Measurements from ENCODE around the gene DACH2. TPM values are rescaled to one million over a fixed set of nuclear protein-coding genes. Genes with fewer than 3 reads are reported as not detected.

Gene DACH2
- polyA plus RNA-seq, 3 donors = not detected

DNA sequence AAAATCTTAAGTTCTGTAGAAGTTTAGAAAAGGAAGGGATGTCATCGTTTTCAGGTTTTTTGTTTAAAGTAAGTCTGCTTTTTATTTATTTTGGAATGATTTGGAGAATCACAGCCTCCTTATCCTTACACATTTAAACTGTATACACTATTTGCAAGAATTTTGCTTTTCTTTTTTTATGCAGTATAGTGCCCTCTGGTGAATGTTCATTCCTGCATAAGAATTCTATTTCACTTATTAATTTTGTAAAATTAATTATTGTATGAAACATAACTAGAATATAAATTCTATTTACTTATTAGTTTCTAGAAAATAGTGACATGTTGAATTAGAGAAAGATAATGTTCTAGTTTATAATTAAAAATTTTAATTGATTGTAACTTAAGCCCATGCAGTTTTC, 44.6 kb downstream of the DACH2 start:
- Histone ChIP-seq H3K79me2 (ENCODE audit: insufficient read depth, low read length) (no peaks in the 10 kb centered on the region), H3K4me2 (replicated peaks; ENCODE audit: extremely low read depth, low read length, poor library complexity, severe bottlenecking) (no peak overlapping the region), H3K36me3 (replicated peaks in 1 of 2; ENCODE audit: control insufficient read depth in 1 of 2, insufficient read depth in 2 of 2, low read length in 2 of 2) (no peaks in the 10 kb centered on the region), H3K9ac (ENCODE audit: insufficient read depth, low read length, poor library complexity, severe bottlenecking) (no peak overlapping the region), H3K4me3 (replicated peaks in 1 of 3; ENCODE audit: low read depth in 2 of 3, low read length in 3 of 3) (no peak overlapping the region), H2AFZ (ENCODE audit: insufficient read depth, low read depth, low read length, poor library complexity, severe bottlenecking) (no peak overlapping the region), H3K27ac (ENCODE audit: low read depth in 1 of 2, low read length in 2 of 2) (no peak overlapping the region), H3K4me1 (ENCODE audit: control insufficient read depth in 1 of 2, insufficient read depth in 2 of 2, low read length in 2 of 2) (no peaks in the 10 kb centered on the region), H3K9me3 (replicated peaks in 1 of 2; ENCODE audit: control insufficient read depth in 1 of 2, insufficient read depth in 1 of 2, low read length in 2 of 2) (peaks cover 0 to 6% of the 10 kb centered on the region in 2 donors), H3K27me3 (ENCODE audit: control insufficient read depth in 2 of 2, insufficient read depth in 2 of 2, low read length in 2 of 2) (no peaks in the 10 kb centered on the region), H4K20me1 (ENCODE audit: insufficient read depth, low read length) (no peaks in the 10 kb centered on the region)
- no peak overlapping the region for H3K4me3 Mint-ChIP-seq
- WGBS (ENCODE audit: insufficient coverage) = no CpG with 5 or more reads among the region's 1 CpG
- H3K9me3 Mint-ChIP-seq = peaks cover 0 to 17% (median 5%) of the 10 kb centered on the region in 7 donors
- intact Hi-C loops (cut with micrococcal nuclease) = no loop called here
- DNase-seq = no peak
- H3K4me1 Mint-ChIP-seq = no peaks in the 10 kb centered on the region
- H3K27me3 Mint-ChIP-seq (ENCODE audit: low read depth in 3 of 3) = peaks cover 0 to 2% (median 0%) of the 10 kb centered on the region in 3 donors
- no peaks in the 10 kb centered on the region for H3K36me3 Mint-ChIP-seq
- TF ChIP-seq, protein P1, sequence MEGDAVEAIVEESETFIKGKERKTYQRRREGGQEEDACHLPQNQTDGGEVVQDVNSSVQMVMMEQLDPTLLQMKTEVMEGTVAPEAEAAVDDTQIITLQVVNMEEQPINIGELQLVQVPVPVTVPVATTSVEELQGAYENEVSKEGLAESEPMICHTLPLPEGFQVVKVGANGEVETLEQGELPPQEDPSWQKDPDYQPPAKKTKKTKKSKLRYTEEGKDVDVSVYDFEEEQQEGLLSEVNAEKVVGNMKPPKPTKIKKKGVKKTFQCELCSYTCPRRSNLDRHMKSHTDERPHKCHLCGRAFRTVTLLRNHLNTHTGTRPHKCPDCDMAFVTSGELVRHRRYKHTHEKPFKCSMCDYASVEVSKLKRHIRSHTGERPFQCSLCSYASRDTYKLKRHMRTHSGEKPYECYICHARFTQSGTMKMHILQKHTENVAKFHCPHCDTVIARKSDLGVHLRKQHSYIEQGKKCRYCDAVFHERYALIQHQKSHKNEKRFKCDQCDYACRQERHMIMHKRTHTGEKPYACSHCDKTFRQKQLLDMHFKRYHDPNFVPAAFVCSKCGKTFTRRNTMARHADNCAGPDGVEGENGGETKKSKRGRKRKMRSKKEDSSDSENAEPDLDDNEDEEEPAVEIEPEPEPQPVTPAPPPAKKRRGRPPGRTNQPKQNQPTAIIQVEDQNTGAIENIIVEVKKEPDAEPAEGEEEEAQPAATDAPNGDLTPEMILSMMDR (IDR thresholded peaks at IDR 0.05) = no peak
- no peak overlapping the region for H3K27ac Mint-ChIP-seq

- Histone ChIP-seq H3K36me3 (replicated peaks in 1 of 2; ENCODE audit: control insufficient read depth in 1 of 2, insufficient read depth in 2 of 2, low read length in 2 of 2) (no peaks in the 10 kb centered on the region), H3K27me3 (ENCODE audit: control insufficient read depth in 2 of 2, insufficient read depth in 2 of 2, low read length in 2 of 2) (no peaks in the 10 kb centered on the region), H3K4me3 (replicated peaks in 1 of 3; ENCODE audit: low read depth in 2 of 3, low read length in 3 of 3) (no peak overlapping the region), H3K9me3 (replicated peaks in 1 of 2; ENCODE audit: control insufficient read depth in 1 of 2, insufficient read depth in 1 of 2, low read length in 2 of 2) (peaks cover 0 to 6% of the 10 kb centered on the region in 2 donors), H3K4me2 (replicated peaks; ENCODE audit: extremely low read depth, low read length, poor library complexity, severe bottlenecking) (no peak overlapping the region), H3K9ac (ENCODE audit: insufficient read depth, low read length, poor library complexity, severe bottlenecking) (no peak overlapping the region), H4K20me1 (ENCODE audit: insufficient read depth, low read length) (no peaks in the 10 kb centered on the region), H2AFZ (ENCODE audit: insufficient read depth, low read depth, low read length, poor library complexity, severe bottlenecking) (no peak overlapping the region), H3K27ac (ENCODE audit: low read depth in 1 of 2, low read length in 2 of 2) (no peak overlapping the region), H3K79me2 (ENCODE audit: insufficient read depth, low read length) (no peaks in the 10 kb centered on the region), H3K4me1 (ENCODE audit: control insufficient read depth in 1 of 2, insufficient read depth in 2 of 2, low read length in 2 of 2) (no peaks in the 10 kb centered on the region)
- Mint-ChIP-seq H3K27ac (no peak overlapping the region), H3K36me3 (no peaks in the 10 kb centered on the region), H3K4me3 (no peak overlapping the region), H3K4me1 (no peaks in the 10 kb centered on the region), H3K27me3 (ENCODE audit: low read depth in 3 of 3) (peaks cover 0 to 2% (median 0%) of the 10 kb centered on the region in 3 donors), H3K9me3 (peaks cover 0 to 19% (median 5%) of the 10 kb centered on the region in 7 donors)
- TF ChIP-seq, protein P1 (IDR thresholded peaks at IDR 0.05) = no peak
- 75% methylated on average over 4 of the region's 6 CpGs for WGBS (ENCODE audit: insufficient coverage)
- DNase-seq = no peak
- intact Hi-C loops (cut with micrococcal nuclease) = no loop called here
These were observed 46.5 kb downstream of the DACH2 start for GRCh38 chrX:86194758-86195157.

All from CD14-positive monocyte (primary cell).